ENCODE data around the gene HOATZ.

The HOATZ gene

DNA sequence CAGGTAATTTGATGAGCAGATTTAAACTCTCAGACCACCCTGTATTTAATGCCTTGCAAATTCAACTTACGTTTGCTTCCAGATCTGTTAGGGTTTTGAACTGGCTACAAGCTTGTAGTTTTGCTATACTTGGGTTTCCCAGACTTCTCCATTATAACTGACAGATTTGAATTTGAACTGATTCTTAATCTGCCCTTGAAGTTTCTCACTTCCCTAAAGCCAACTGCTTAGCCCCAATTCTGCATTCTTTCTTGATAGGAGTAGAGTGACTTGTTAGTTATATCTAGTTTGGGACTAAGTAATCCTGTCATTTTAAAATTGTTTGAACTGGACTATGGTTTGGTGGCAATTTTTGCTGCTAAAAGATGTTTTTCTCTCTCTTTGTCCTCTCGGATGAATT, 35.7 kb downstream of the HOATZ start:
- DNase-seq, result no peak

GRCh38 chr11:111554532-111554931, 40.0 kb downstream of the HOATZ start:
- no peak for DNase-seq

DNA sequence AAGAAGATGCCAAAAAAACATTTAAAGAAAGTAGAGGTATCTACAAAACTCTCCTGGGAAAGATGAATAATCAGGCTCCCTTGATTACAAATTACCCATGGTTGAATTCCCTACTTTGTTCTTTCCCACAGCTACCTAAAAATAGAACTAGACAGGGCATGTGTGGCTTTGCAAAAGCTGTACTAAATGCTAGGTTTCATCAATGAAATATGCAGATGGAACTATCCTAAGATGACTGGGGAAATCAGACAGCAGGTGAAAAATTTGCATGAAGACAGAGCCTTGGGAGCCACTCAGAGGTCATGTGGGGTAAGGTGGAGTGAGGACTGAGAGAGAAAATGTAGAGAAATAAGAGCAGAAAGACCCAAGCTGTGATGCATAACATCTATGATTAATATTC, 40.7 kb downstream of the HOATZ start:
- no peak for DNase-seq

DNA sequence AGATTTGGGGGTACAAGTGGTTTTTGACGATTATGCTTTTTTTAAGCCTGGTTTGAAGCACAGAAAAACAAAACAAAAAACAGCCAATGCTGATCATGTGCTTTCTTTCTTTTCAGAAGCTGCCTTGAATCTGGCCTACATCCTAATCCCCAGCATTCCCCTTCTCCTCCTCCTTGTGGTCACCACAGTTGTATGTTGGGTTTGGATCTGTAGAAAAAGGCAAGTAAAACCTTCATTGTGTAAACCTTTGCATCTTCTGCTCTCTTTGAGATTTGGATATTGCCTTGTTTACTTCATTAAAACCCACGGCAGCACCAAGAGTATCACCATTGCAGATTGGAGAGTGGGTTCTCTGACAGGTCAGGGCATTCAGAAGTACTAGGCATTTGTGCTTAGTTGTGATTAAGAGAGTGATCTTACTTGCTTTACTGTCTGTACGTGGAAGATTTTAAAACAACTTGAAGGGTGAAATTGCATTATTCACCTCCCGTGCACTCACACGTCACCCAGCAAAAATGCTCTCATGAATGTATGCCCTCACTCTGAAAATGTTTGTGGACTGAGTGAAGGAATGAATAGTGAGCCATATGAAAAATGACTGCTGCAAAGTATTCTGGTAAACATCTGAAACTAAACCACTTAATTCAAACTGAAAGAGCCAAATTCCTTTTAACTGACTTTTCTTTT, 43.0 kb downstream of the HOATZ start:
- DNase-seq, result no peak

GRCh38 chr11:111559800-111560464, 45.4 kb downstream of the HOATZ start:
- no peak for DNase-seq

DNA sequence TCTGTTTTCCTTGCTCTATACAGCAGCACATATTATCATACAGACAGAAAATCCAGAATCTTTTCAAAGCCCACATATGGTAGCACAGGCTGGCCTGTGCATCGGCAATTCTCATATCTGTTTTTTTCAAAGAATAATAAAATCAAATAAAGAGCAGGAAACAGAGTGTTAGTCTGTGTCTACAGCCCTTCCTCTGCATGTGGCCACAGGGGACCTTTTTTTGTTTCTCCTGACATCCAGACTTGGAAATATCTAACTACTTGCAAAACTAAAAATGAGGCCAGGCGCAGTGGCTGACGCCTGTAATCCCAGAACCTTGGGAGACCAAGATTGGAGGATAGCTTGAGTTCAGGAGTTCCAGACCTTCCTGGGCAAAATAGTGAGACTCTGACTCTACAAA, 46.2 kb downstream of the HOATZ start:
- DNase-seq, result no peak

GRCh38 chr11:111561306-111561705, 46.7 kb downstream of the HOATZ start:
- no peak for DNase-seq

- DNase-seq, result no peak
Measured at GRCh38 chr11:111561791-111562325, 47.3 kb downstream of the HOATZ start.

- DNase-seq, result no peak
Measured at GRCh38 chr11:111562692-111563389, 48.3 kb downstream of the HOATZ start.

DNA sequence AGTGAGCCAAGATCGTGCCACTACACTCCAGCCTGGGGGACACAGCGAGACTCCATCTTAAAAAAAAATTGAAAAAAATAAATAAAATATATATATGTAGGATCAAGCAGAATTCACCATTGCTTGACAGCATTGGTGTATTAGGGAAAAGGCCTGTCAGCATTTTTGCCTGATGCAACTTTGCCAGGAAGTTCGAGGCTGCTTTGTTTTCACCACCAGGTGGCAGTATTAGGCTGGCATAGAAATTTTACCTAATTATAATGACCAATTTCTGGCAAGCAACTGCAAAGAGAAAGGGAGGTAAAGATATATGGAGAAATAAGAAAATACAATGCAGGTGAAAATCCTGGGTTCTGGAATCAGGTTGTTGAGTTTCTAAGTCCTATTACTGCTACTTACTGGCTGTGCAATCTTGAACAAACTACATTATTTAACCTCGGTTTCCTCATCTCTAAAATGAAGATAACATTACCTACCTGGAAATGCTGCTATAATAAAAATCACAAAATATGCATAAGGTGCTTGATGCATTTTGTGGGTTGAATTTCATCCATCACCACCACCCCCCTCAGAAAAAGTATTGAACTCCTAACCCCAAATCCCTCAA, 50.6 kb downstream of the HOATZ start:
- DNase-seq, result peak; percentile 70

GRCh38 chr11:111566324-111566723, 51.7 kb downstream of the HOATZ start:
- no peak for DNase-seq

GRCh38 chr11:111569476-111569875, 54.9 kb downstream of the HOATZ start:
- no peak for DNase-seq

GRCh38 chr11:111570796-111571195, 56.2 kb downstream of the HOATZ start:
- no peak for DNase-seq

GRCh38 chr11:111571829-111572501, 57.4 kb downstream of the HOATZ start:
- DNase-seq, result no peak

DNA sequence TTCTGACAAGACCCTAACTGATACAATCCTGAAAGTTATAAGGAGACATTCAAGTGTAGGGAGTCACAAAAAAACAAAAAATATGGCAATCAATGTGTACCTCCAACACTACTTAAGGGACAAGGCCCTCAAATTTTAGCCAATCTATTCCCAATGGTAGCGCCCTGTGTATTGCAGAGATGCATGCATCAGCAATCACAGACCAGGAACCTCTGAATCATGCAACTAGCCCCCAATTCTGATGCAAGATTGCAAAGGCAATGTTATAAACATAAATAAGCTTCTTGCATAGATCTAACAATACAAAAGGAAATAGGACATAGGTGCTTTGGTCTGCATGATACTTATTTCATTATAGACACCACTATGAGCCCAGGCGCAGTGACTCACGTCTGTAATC, 58.0 kb downstream of the HOATZ start:
- DNase-seq, result no peak

DNA sequence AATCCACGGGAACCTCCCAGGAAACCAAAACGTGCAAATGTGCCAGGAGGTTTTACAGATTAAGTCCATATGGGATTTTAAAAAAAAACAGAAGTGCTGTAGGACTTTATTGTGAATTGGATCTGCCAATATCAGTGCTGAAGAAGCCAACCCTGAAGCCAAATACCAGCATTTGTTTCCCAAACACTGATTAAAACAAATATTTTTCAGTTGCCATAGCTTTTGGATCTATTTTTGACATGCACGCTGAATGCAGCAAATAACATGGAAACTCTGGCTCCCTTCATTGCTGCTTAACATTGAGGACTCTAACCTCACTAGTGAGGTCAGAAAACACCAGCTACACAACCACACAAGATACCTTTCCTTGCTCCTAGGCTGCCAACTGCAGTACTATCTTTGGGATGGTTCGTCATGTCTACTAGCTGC, 59.3 kb downstream of the HOATZ start:
- no peak for DNase-seq

DNA sequence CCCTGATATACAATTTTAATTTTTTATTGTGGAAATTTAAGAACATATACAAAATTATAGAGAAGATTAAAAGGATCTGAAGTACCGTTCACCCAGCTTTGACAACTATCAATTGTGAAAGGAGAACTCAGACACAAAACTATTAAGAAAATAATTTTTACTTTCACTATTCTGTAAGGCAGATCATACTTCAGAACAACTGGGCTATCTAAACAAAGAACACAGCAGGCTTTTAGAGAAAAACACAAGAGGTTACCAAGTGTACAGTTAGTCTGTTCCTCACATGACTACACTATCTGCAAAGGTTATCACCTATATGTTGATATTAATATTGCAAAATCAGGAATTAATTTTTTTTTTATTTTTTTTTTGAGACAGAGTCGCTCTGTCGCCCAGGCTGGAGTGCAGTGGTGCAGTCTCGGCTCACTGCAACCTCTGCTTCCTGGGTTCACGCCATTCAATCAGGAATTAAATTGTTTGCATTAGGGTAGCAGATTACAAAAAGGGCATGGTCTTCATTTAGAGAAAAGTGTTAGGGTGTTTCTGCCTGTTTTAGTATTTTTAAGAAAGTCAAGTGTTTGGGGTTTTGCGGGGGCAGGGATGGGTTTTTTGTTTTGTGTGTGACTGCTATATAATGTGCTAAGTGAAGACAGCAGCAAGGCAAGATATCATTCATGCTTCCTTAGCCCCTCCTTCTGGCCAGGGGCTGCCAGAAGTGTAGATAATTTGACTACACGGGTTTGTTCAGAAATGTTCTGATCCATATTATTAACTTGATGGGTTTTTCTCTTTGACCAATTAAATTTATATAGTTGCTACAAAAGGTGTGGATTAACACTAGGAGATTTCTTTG, 60.0 kb downstream of the HOATZ start:
- DNase-seq, result no peak

GRCh38 chr11:111575740-111576139, 61.2 kb downstream of the HOATZ start:
- DNase-seq, result no peak

GRCh38 chr11:111577821-111578220, 63.2 kb downstream of the HOATZ start:
- no peak for DNase-seq

DNA sequence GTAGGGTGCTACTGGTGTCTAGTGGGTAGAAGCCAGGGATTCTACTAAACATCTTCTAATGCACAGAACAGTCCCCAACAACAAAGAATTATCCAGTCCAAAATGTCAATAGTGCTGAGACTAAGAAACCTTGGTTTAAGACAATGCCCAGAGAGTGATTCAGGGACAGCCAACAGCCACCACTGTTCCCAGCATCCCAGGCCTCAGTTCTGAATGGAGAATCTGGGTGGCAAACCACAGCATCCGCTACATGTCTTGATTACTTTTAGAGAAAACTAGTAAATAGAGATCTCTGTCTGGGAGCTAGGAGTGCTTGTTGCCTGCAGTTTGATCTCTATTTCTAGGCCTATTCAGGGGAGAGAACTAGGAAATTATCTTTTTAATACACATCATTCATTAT, 66.8 kb downstream of the HOATZ start:
- DNase-seq, result no peak

DNA sequence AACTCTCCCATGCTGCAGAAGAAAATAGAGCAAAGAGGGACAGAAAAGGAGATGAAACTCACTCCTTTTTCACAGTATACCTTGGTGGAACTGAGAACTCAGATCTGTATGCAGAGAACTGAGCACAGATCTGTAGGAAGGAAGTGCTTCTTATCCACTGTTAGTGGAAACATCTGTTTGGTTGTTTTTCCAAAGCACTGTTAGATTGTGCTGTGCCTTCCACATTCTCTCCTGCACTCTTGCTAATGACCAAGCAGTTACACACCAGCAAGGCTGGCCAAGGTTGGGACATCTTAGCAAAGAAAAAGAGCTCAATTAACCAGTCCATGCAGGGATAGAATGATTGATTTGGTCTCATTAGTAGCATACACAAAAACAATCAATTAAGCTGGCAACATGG, 67.6 kb downstream of the HOATZ start:
- DNase-seq, result no peak

DNA sequence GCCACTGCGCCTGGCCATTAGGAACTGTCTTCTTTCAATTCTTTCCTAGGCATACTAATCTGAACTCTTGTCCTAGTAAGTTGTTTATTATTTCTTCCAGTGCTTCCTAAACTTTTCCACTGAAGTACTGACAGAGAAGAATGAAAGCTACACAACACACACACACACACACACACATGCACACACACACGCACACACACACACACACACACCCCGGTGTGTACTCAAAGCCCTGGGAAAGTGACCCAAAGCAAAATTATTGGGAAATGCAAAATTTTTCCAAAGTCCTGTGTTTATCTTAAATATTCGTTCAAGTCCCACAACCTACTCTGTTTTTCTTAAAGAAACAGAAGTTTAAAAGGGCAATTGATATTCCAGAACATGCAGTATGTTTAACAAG, 68.3 kb downstream of the HOATZ start:
- no peak for DNase-seq
